OCI-LY1 (cell line): ENCODE data around the gene LNPK.
"Not testable (repeated sequence)": the region's sequence is repeated elsewhere in the genome, so short reads cannot be mapped to it uniquely, and the experiment has no call there.

Source experiments
- H2AFZ ChIP-seq: fragments of 200-600 bp; sonication (generic), shearing (Covaris generic); 2 replicates; pipeline ENCODE4 v1.6.0; 2014; ENCODE audit warnings: antibody characterized with exemption, mild to moderate bottlenecking, low read length
- H3F3A ChIP-seq: fragments of 200-600 bp; sonication (generic), shearing (Covaris generic); 2 replicates; pipeline ENCODE4 v1.6.0; 2014; ENCODE audit warnings: mild to moderate bottlenecking, antibody characterized with exemption, low read length, moderate library complexity; ENCODE audit not compliant: insufficient read depth
- H3K27ac ChIP-seq: fragments of 200-600 bp; sonication (generic); 2 replicates; pipeline ENCODE4 v1.5.1; 2014; ENCODE audit warnings: low read length, mixed run types, mild to moderate bottlenecking, low read depth; ENCODE audit not compliant: poor library complexity, severe bottlenecking
- H3K27me3 ChIP-seq: fragments of 200-600 bp; sonication (generic); 2 replicates; pipeline ENCODE4 v1.6.0; 2014; ENCODE audit warnings: antibody characterized with exemption, mild to moderate bottlenecking, low read length, moderate library complexity; ENCODE audit not compliant: insufficient read depth
- H3K36me3 ChIP-seq: fragments of 200-600 bp; sonication (generic); 2 replicates; pipeline ENCODE4 v1.6.1; 2014; ENCODE audit warnings: mild to moderate bottlenecking, antibody characterized with exemption, low read length, moderate library complexity, mixed read lengths; ENCODE audit not compliant: insufficient read depth
- H3K4me1 ChIP-seq: fragments of 200-600 bp; sonication (generic); 2 replicates; pipeline ENCODE4 v1.5.1; 2014; ENCODE audit warnings: mild to moderate bottlenecking, low read length, moderate library complexity; ENCODE audit not compliant: insufficient read depth, severe bottlenecking
- H3K4me2 ChIP-seq: fragments of 200-600 bp; sonication (generic), shearing (Covaris generic); 2 replicates; pipeline ENCODE4 v1.6.1; 2014; ENCODE audit warnings: low read length
- H3K4me3 ChIP-seq: fragments of 200-600 bp; sonication (generic); 2 replicates; pipeline ENCODE4 v1.5.1; 2014; ENCODE audit warnings: low read length, low read depth, mild to moderate bottlenecking, mixed read lengths; ENCODE audit not compliant: poor library complexity, severe bottlenecking
- H3K79me2 ChIP-seq: fragments of 200-600 bp; shearing (Covaris generic); 2 replicates; pipeline ENCODE4 v1.6.1; 2016; ENCODE audit warnings: mixed run types, low read length, mixed read lengths; ENCODE audit not compliant: insufficient read depth
- H3K9ac ChIP-seq: fragments of 200-600 bp; sonication (generic), shearing (Covaris generic); 2 replicates; pipeline ENCODE4 v1.6.1; 2014; ENCODE audit warnings: mild to moderate bottlenecking, low read length, mixed read lengths
- H3K9me2 ChIP-seq: fragments of 200-600 bp; sonication (generic), shearing (Covaris generic); 2 replicates; pipeline ENCODE4 v1.6.1; 2014; ENCODE audit warnings: low read depth, mild to moderate bottlenecking, low read length, mixed read lengths
- H3K9me3 ChIP-seq: fragments of 200-600 bp; shearing (Covaris generic); 2 replicates; pipeline ENCODE4 v1.6.1; 2014; ENCODE audit warnings: low read length, mixed read lengths
- H4K20me1 ChIP-seq: fragments of 200-600 bp; sonication (generic), shearing (Covaris generic); 2 replicates; pipeline ENCODE4 v1.6.0; 2016; ENCODE audit warnings: mild to moderate bottlenecking, low read length; ENCODE audit not compliant: insufficient read depth
- CTCF ChIP-seq: fragments of 200-600 bp; sonication (generic), shearing (Covaris generic); IDR thresholded peaks from 2 replicates; pipeline ENCODE4 v1.5.1; 2017; ENCODE audit warnings: mild to moderate bottlenecking, antibody characterized with exemption, low read length, moderate library complexity, mixed read lengths
- EZH2 ChIP-seq: fragments of 200-600 bp; sonication (generic), shearing (Covaris generic); IDR thresholded peaks from 2 replicates; pipeline ENCODE4 v1.8.0; 2017; ENCODE audit warnings: borderline replicate concordance, mixed run types, mild to moderate bottlenecking, antibody characterized with exemption, low read length, moderate library complexity, mixed read lengths

The LNPK gene

GRCh38 chr2:175903384-175903936 is 98.6 kb downstream of the LNPK start:
- no peaks in the 10 kb centered on the region for H3K27me3 ChIP-seq
- H3K79me2 ChIP-seq: no peaks in the 10 kb centered on the region
- H4K20me1 ChIP-seq: no peaks in the 10 kb centered on the region
- no peak overlapping the region for H2AFZ ChIP-seq
- no peak overlapping the region for H3K4me3 ChIP-seq
- H3K9ac ChIP-seq: no peak overlapping the region
- no peaks in the 10 kb centered on the region for H3K36me3 ChIP-seq
- no peak overlapping the region for H3K4me2 ChIP-seq
- no peaks in the 10 kb centered on the region for H3K9me2 ChIP-seq
- no peaks in the 10 kb centered on the region for H3F3A ChIP-seq
- H3K9me3 ChIP-seq: no peaks in the 10 kb centered on the region
- no peak overlapping the region for H3K27ac ChIP-seq
- TF ChIP-seq EZH2 (no peak), CTCF (no peak)
- H3K4me1 ChIP-seq: no peaks in the 10 kb centered on the region

- not testable (repeated sequence) for H3F3A ChIP-seq, H3K27me3 ChIP-seq, H3K36me3 ChIP-seq, H3K79me2 ChIP-seq, H3K4me2 ChIP-seq, H3K27ac ChIP-seq, H3K9me2 ChIP-seq, H3K4me3 ChIP-seq, H3K4me1 ChIP-seq, H3K9ac ChIP-seq, H3K9me3 ChIP-seq, H2AFZ ChIP-seq, H4K20me1 ChIP-seq
Measured at GRCh38 chr2:175895957-175896356, 106.1 kb downstream of the LNPK start.

- no peak overlapping the region for H3K27ac ChIP-seq
- H3K4me2 ChIP-seq: no peak overlapping the region
Measured at GRCh38 chr2:175892046-175892445, 110.0 kb downstream of the LNPK start.

More at GRCh38 chr2:175892046-175892445, 110.0 kb downstream of the LNPK start:
- Histone ChIP-seq H3K27me3 (no peaks in the 10 kb centered on the region), H2AFZ (no peak overlapping the region), H4K20me1 (no peaks in the 10 kb centered on the region), H3K9ac (no peak overlapping the region), H3K36me3 (no peaks in the 10 kb centered on the region), H3K79me2 (no peaks in the 10 kb centered on the region), H3K4me1 (no peaks in the 10 kb centered on the region), H3K9me2 (no peaks in the 10 kb centered on the region), H3K9me3 (no peaks in the 10 kb centered on the region), H3F3A (no peaks in the 10 kb centered on the region), H3K4me3 (no peak overlapping the region)
- TF ChIP-seq EZH2 (no peak), CTCF (no peak)
